ENCODE measurements around the gene HIVEP3.

The HIVEP3 gene

GRCh38 chr1:41762777-41763176, 155.9 kb downstream of the HIVEP3 start:
- CTCF ChIA-PET, result interaction anchor here (0.7 to 1.0 kb wide), 2 partner anchors 15 to 18 kb away, joined by 3 read pairs; no protein-coding TSS in a partner anchor
- TF ChIP-seq CTCF (IDR thresholded peaks at IDR 0.05; ENCODE audit: control extremely low read depth, extremely low read depth, low read depth, missing control alignments), result no peak
- POLR2A ChIA-PET, result no interaction called here
- no peak for DNase-seq (ENCODE audit: extremely low spot score)

- ChIA-PET CTCF (interaction anchor here (0.7 to 1.0 kb wide), 2 partner anchors 15 to 19 kb away, joined by 3 read pairs; no protein-coding TSS in a partner anchor), POLR2A (no interaction called here)
- no peak for TF ChIP-seq CTCF (IDR thresholded peaks at IDR 0.05; ENCODE audit: control extremely low read depth, extremely low read depth, low read depth, missing control alignments)
- DNase-seq (ENCODE audit: extremely low spot score), result no peak
Observed at GRCh38 chr1:41762251-41762650, 156.5 kb downstream of the HIVEP3 start.

- POLR2A ChIA-PET, result no interaction called here
- no peak for DNase-seq (ENCODE audit: extremely low spot score)
- CTCF ChIA-PET, result no interaction called here
- TF ChIP-seq CTCF (IDR thresholded peaks at IDR 0.05; ENCODE audit: control extremely low read depth, extremely low read depth, low read depth, missing control alignments), result no peak
Observed at GRCh38 chr1:41758904-41759548, 159.7 kb downstream of the HIVEP3 start.

- ChIA-PET POLR2A (no interaction called here), CTCF (no interaction called here)
- DNase-seq (ENCODE audit: extremely low spot score), result no peak
- TF ChIP-seq CTCF (IDR thresholded peaks at IDR 0.05; ENCODE audit: control extremely low read depth, extremely low read depth, low read depth, missing control alignments), result no peak
Observed at GRCh38 chr1:41758500-41758899, 160.2 kb downstream of the HIVEP3 start.

- ChIA-PET POLR2A (no interaction called here), CTCF (interaction anchor here (1.2 kb wide), 1 partner anchor 16 kb away, joined by 4 read pairs; no protein-coding TSS in a partner anchor)
- TF ChIP-seq CTCF (IDR thresholded peaks at IDR 0.05; ENCODE audit: control extremely low read depth, extremely low read depth, low read depth, missing control alignments), result peak; percentile 56
- no peak for DNase-seq (ENCODE audit: extremely low spot score)
Observed at GRCh38 chr1:41754540-41754939, 164.2 kb downstream of the HIVEP3 start.

- ChIA-PET CTCF (interaction anchor here (0.7 to 1.1 kb wide), 4 partner anchors 12 to 118 kb away, joined by 3 to 4 read pairs (median 4); no protein-coding TSS in a partner anchor), POLR2A (no interaction called here)
- DNase-seq (ENCODE audit: extremely low spot score), result no peak
- TF ChIP-seq CTCF (IDR thresholded peaks at IDR 0.05; ENCODE audit: control extremely low read depth, extremely low read depth, low read depth, missing control alignments), result no peak
Observed at GRCh38 chr1:41752514-41753170, 166.1 kb downstream of the HIVEP3 start.

Measured in GM10248 (cell line).